Loucy (cell line): Measurements from ENCODE around the gene ETV3L.

Experiments used
- CTCF ChIP-seq: fragments of 200-600 bp; sonication (generic); conservative IDR thresholded peaks from 2 replicates; pipeline ENCODE4 v1.5.1; 2014; ENCODE audit warnings: mild to moderate bottlenecking, antibody characterized with exemption, low read length
- EZH2phosphoT487 ChIP-seq: fragments of 200-600 bp; IDR thresholded peaks from 2 replicates; pipeline ENCODE4 v1.6.1; 2018; ENCODE audit warnings: antibody characterized with exemption, mild to moderate bottlenecking, moderate library complexity, borderline replicate concordance

GRCh38 chr1:157132616-157133167 is 33.1 kb upstream of the ETV3L start:
- TF ChIP-seq CTCF (no peak), EZH2phosphoT487 (no peak)
